Measurements from ENCODE around the gene CDK7.
"Not testable (repeated sequence)": the region's sequence is repeated elsewhere in the genome, so short reads cannot be mapped to it uniquely, and the experiment has no call there.

The CDK7 gene

DNA sequence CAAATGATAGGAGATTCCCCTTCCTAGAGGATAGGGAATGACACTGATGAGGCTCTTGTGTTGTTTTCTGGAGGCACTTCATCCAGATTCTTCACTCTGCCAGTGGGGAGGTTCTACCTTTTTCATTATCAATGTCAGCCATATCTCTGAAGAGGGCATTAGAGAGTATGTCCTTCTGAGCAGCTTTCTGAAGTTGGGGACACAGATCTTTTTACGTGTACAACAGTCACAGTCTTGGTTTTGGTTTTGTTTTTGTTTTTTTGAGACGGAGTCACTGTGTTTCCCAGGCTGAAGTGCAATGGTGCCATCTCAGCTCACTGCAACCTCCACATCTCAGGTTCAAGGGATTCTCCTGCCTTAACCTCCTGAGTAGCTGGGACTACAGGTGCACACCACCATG is 22.7 kb upstream of the CDK7 start:
- TF ChIP-seq POLR2A (IDR thresholded peaks at IDR 0.05; ENCODE audit: low read depth, low read length) = no peak
- FAIRE-seq (peak; percentile 65), DNase-seq (ENCODE audit: insufficient read length, low spot score) (no peak)

DNA sequence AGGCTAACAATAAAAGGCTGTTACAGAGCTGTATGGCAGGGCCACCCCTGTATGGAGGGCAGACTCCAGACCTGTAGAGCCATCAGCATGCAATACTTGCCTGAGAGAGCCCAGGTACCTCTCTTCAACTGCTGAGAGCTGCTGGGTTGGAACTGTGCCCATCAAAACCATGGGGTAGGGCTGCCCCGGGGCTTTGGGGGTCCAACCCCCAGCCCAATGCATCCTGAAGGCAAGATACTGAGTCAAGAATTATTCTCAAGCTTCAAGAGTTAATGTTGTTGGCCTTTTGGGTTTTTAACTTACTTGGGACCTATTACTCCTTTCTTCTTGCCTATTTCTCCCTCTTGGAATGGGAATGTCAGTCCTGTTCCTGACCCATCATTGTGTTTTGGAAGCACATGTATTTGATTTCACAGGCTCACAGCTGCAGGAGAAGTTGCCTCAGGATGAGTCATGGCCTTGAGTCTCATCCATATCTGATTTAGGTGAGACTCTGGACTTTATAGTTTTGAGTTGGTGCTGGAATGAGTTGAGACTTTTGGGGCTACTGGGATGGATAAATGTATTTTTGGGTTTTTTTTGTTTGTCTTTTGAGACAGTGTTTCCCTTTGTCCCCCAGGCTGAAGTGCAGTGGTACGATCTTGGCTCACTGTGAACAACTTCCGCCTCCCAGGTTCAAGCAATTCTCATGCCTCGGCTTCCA is 21.0 kb upstream of the CDK7 start:
- no peak for TF ChIP-seq TAF1 (IDR thresholded peaks at IDR 0.05; ENCODE audit: low read depth, low read length)
- no peak for TF ChIP-seq POLR2AphosphoS5 (IDR thresholded peaks at IDR 0.05; ENCODE audit: low read depth, low read length)
- no peak for TF ChIP-seq PAX5 (IDR thresholded peaks at IDR 0.05; ENCODE audit: insufficient read depth, low read length, severe bottlenecking)
- TF ChIP-seq POLR2A (IDR thresholded peaks at IDR 0.05; ENCODE audit: low read depth, low read length) = no peak
- TF ChIP-seq SPI1 (IDR thresholded peaks at IDR 0.05; ENCODE audit: low read depth, low read length) = no peak
- no peak for TF ChIP-seq POU2F2 (IDR thresholded peaks at IDR 0.05; ENCODE audit: low read depth, low read length)
- FAIRE-seq = no peak
- DNase-seq (ENCODE audit: insufficient read length, low spot score) = no peak

DNA sequence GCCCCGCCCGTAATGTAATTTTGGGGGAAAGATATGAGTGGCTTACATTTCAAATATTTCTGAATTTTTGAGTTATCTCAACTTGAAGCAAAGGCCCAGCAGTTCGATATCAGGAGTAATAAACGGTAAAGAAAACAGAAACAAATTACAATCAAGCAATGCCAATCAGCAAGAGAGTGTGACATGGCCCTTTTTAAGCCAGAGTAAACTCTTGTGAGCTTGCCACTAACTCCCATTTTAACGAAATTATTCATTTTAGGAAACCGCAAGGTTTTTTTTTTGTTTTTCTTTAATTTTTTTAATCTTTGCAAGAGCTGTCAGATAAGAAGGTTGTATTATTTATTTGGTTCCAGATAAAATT is 17.6 kb upstream of the CDK7 start:
- no peak for FAIRE-seq
- TF ChIP-seq POU2F2 (IDR thresholded peaks at IDR 0.05; ENCODE audit: low read depth, low read length) (no peak), PAX5 (IDR thresholded peaks at IDR 0.05; ENCODE audit: insufficient read depth, low read length, severe bottlenecking) (no peak), POLR2A (IDR thresholded peaks at IDR 0.05; ENCODE audit: low read depth, low read length) (no peak), POLR2AphosphoS5 (IDR thresholded peaks at IDR 0.05; ENCODE audit: low read depth, low read length) (no peak), TAF1 (IDR thresholded peaks at IDR 0.05; ENCODE audit: low read depth, low read length) (no peak), SPI1 (IDR thresholded peaks at IDR 0.05; ENCODE audit: low read depth, low read length) (no peak)
- DNase-seq (ENCODE audit: insufficient read length, low spot score) = no peak

DNA sequence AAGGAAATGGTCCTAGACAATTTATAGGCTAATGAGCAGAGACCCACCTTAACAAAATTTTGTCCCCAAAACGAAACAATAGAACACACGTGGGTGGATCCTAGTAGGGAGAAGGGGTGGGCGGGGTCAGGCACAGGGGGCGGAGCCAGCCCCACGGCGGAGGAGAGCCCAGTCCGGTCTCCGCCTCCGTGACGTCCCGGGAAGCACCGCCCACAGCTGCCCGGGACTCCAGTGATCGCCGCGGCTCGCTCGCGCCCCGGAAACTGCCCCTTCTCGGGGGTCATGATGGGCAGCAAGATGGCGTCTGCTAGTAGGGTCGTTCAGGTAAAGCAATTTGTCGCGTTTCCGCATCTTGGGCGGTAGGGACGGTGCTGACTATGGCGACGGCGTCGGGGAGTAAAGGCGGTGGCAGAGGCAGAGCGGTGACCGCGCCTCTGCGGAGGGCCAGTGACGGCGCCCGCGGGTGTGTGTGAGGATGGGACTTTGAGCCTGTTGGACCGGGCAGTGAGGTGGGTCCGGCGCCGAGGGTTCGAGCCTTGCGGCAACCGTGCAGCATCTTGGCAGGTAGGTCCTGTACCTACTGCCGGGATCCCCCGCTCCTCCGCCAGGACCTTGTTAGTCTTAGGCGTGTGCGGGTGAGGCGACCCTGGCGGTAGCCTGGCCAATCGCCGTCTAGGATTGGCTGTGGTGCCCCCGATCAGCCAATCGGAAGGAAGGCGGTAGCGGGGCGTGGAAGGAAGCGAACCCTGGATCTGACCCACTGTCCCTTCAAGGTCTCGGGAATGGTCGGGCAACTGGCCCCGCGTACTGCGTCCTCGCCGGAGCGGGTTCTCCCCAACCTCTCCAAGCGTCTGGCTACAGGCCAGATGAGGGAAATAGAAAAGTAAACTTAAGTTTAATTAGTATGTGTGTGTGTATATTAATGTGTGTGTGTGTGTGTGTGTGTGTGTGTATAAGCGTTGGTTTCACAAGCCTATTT is 16.8 kb upstream of the CDK7 start:
- peak; percentile 86 for DNase-seq (ENCODE audit: insufficient read length, low spot score)
- FAIRE-seq = peak; percentile 97
- TF ChIP-seq TAF1 (IDR thresholded peaks at IDR 0.05; ENCODE audit: low read depth, low read length) (peak; percentile 53; the same call in 1 of the 2 replicates), SPI1 (IDR thresholded peaks at IDR 0.05; ENCODE audit: low read depth, low read length) (peak; percentile 14; the same call in 1 of the 2 replicates), POLR2A (IDR thresholded peaks at IDR 0.05; ENCODE audit: low read depth, low read length) (peak; percentile 78), POLR2AphosphoS5 (IDR thresholded peaks at IDR 0.05; ENCODE audit: low read depth, low read length) (no peak; the same call in 1 of the 2 replicates), PAX5 (IDR thresholded peaks at IDR 0.05; ENCODE audit: insufficient read depth, low read length, severe bottlenecking) (no peak), POU2F2 (IDR thresholded peaks at IDR 0.05; ENCODE audit: low read depth, low read length) (peak; percentile 65; the same call in 1 of the 2 replicates)

DNA sequence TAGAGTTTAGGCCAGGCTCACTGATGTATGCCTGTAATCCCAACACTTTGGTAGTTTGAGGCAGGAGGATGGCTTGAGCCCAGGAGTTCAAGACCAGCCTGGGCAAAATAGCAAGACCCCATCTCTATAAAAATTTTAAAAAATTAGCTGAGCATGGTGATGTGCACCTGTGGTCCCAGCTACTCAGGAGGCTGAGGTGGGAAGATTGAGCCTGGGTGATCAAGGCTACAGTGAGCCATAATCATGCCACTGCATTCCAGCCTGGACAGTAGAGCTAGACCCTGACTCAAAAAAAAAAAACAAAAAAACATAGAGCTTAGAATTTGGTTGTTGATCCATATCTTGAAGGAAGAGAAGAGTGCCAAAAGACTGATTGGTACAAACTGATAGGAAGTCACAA is 14.7 kb upstream of the CDK7 start:
- TF ChIP-seq POU2F2 (IDR thresholded peaks at IDR 0.05; ENCODE audit: low read depth, low read length) (no peak), POLR2AphosphoS5 (IDR thresholded peaks at IDR 0.05; ENCODE audit: low read depth, low read length) (no peak), TAF1 (IDR thresholded peaks at IDR 0.05; ENCODE audit: low read depth, low read length) (no peak), SPI1 (IDR thresholded peaks at IDR 0.05; ENCODE audit: low read depth, low read length) (no peak), POLR2A (IDR thresholded peaks at IDR 0.05; ENCODE audit: low read depth, low read length) (no peak), PAX5 (IDR thresholded peaks at IDR 0.05; ENCODE audit: insufficient read depth, low read length, severe bottlenecking) (no peak)
- DNase-seq (ENCODE audit: insufficient read length, low spot score) = no peak
- no peak for FAIRE-seq

DNA sequence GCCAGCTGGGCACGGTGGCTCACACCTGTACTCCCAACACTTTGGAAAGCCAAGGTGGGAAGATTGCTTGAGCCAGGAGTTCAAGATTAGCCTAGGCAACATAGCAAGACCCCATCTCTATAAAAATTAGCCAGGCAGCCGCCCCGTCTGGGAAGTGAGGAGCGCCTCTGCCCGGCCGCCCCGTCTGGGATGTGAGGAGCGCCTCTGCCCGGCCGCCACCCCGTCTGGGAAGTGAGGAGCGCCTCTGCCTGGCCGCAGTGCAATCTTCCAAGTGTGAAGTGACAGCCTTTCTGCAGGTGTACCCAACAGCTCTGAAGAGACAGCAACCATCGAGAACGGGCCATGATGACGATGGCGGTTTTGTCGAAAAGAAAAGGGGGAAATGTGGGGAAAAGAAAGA is 14.3 kb upstream of the CDK7 start:
- not testable (repeated sequence) for FAIRE-seq

DNA sequence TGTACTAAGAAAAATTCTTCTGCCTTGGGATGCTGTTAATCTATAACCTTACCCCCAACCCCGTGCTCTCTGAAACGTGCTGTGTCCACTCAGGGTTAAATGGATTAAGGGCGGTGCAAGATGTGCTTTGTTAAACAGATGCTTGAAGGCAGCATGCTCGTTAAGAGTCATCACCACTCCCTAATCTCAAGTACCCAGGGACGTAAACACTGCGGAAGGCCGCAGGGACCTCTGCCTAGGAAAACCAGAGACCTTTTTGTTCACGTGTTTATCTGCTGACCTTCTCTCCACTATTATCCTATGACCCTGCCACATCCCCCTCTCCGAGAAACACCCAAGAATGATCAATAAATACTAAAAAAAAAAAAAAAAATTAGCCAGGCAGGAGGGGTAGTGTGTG is 13.9 kb upstream of the CDK7 start:
- FAIRE-seq = not testable (repeated sequence)

More for the DNA sequence above, 14.3 kb upstream of the CDK7 start:
- DNase-seq (ENCODE audit: insufficient read length, low spot score) = not testable (repeated sequence)

DNA sequence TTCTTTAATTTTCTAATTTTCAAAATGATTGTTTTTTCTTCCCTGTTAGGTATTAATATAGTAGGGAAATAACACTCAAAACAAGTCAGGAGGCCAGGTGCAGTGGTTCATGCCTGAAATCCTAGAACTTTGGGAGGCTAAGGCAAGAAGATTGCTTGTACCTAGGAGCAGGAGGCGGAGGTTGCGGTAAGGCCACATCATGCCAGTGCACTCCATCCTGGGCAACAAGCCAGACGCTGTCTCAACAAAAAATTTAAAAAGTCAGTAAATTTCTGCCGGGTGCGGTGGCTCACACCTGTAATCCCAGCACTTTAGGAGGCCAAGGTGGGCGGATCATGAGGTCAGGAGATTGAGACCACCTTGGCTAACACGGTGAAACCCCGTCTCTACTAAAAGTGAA is 10.2 kb upstream of the CDK7 start:
- FAIRE-seq (no peak), DNase-seq (ENCODE audit: insufficient read length, low spot score) (no peak)
- TF ChIP-seq SPI1 (IDR thresholded peaks at IDR 0.05; ENCODE audit: low read depth, low read length) = no peak
- TF ChIP-seq TAF1 (IDR thresholded peaks at IDR 0.05; ENCODE audit: low read depth, low read length) = no peak
- no peak for TF ChIP-seq PAX5 (IDR thresholded peaks at IDR 0.05; ENCODE audit: insufficient read depth, low read length, severe bottlenecking)
- TF ChIP-seq POLR2A (IDR thresholded peaks at IDR 0.05; ENCODE audit: low read depth, low read length) = no peak
- no peak for TF ChIP-seq POLR2AphosphoS5 (IDR thresholded peaks at IDR 0.05; ENCODE audit: low read depth, low read length)
- no peak for TF ChIP-seq POU2F2 (IDR thresholded peaks at IDR 0.05; ENCODE audit: low read depth, low read length)

More for the DNA sequence above, 13.9 kb upstream of the CDK7 start:
- DNase-seq (ENCODE audit: insufficient read length, low spot score) = not testable (repeated sequence)

DNA sequence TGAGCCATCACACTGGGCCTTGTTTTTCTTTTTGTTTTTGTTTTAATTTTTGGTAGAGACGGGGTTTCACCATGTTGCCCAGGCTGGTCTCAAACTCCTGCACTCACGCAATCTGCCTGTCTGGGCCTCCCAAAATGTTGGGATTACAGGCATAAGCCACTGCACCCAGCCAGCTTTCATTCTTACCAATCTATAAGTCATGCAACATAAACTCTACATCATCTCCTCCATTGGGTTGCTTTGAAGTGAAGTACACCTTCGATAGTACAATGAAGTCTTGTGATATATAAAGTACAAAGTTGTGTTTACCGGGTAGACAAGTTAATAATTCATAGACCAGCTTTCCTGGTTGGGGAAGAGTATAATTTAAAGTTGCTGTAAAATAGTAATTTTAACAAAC is 8.8 kb upstream of the CDK7 start:
- TF ChIP-seq POU2F2 (IDR thresholded peaks at IDR 0.05; ENCODE audit: low read depth, low read length) (no peak), POLR2A (IDR thresholded peaks at IDR 0.05; ENCODE audit: low read depth, low read length) (no peak), SPI1 (IDR thresholded peaks at IDR 0.05; ENCODE audit: low read depth, low read length) (no peak), PAX5 (IDR thresholded peaks at IDR 0.05; ENCODE audit: insufficient read depth, low read length, severe bottlenecking) (no peak), POLR2AphosphoS5 (IDR thresholded peaks at IDR 0.05; ENCODE audit: low read depth, low read length) (no peak), TAF1 (IDR thresholded peaks at IDR 0.05; ENCODE audit: low read depth, low read length) (no peak)
- DNase-seq (ENCODE audit: insufficient read length, low spot score) = no peak
- FAIRE-seq = no peak

DNA sequence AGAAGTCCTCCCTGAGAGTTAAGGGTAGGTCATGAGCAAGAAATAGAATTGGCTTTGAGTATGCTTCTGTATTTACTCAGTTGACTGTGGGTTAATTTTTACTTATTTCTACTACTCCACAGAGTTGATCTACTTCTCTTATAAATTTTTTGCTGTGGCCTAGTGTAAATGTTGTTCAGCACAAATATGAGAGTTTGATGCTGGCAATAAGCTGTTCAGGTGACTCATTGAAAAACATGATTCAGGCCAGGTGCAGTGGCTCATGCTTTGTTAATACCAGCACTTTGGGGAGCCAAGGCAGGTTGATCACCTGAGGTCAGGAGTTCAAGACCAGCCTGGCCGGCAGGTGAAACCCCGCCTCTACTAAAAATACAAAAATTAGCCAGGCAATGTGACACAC is 4.5 kb upstream of the CDK7 start:
- FAIRE-seq (no peak), DNase-seq (ENCODE audit: insufficient read length, low spot score) (no peak)
- no peak for TF ChIP-seq POU2F2 (IDR thresholded peaks at IDR 0.05; ENCODE audit: low read depth, low read length)
